PC-9 (cell line): ENCODE measurements around the gene SKIDA1. TPM values are rescaled to one million over a fixed set of nuclear protein-coding genes. Genes with fewer than 3 reads are reported as not detected.
"Not testable (repeated sequence)": the region's sequence is repeated elsewhere in the genome, so short reads cannot be mapped to it uniquely, and the experiment has no call there.

Experiments
- Bru-seq: library from RNA; stranded (reverse); fragments of 400-500 nt; gene quantifications from one replicate; lab custom pipeline; 2021; lab: Mats Ljungman, UMichigan
- BruChase-seq, 2 experiments: library from RNA; stranded (reverse); fragments of 400-500 nt; gene quantifications; one replicate each; lab custom pipeline; 2021; lab: Mats Ljungman, UMichigan
- BruUV-seq: library from RNA; stranded (reverse); fragments of 400-500 nt; replicated peaks from 2 replicates; lab custom pipeline; 2021; lab: Mats Ljungman, UMichigan
- CTCF ChIA-PET: fragments of 300-600 bp; sonication (Branson Sonifier 250); formaldehyde crosslinking; loops from one replicate; lab custom pipeline; 2022; ENCODE audit warnings: antibody characterized with exemption; lab: Charles Lee
- POLR2A ChIA-PET: fragments of 300-600 bp; sonication (Branson Sonifier 250); formaldehyde crosslinking; loops from one replicate; lab custom pipeline; 2022; ENCODE audit warnings: antibody characterized with exemption; ENCODE audit not compliant: unreplicated experiment; lab: Charles Lee
- DNase-seq, 2 experiments: peaks; one replicate each; pipeline versions ENCODE4 v3.0.0 to v3.0.0-alpha.2; 2015 to 2022; ENCODE audit warnings: mixed read lengths in 1 of 2
- H2AFZ ChIP-seq: fragments of 200-600 bp; sonication (generic); 2 replicates; pipeline ENCODE4 v1.8.1; 2017; ENCODE audit warnings: antibody characterized with exemption
- H3F3A ChIP-seq: fragments of 200-600 bp; sonication (generic); 2 replicates; pipeline ENCODE4 v1.8.1; 2017; ENCODE audit warnings: antibody characterized with exemption, mild to moderate bottlenecking, low read depth; ENCODE audit not compliant: insufficient read depth
- H3K27ac ChIP-seq: fragments of 200-600 bp; sonication (generic); 2 replicates; pipeline ENCODE4 v1.6.1; 2016; ENCODE audit warnings: mixed run types
- H3K27me3 ChIP-seq: fragments of 200-600 bp; sonication (generic); 2 replicates; pipeline ENCODE4 v1.6.1; 2016; ENCODE audit warnings: low read depth, mixed run types; ENCODE audit not compliant: insufficient read depth
- H3K36me3 ChIP-seq: fragments of 200-600 bp; sonication (generic); 2 replicates; pipeline ENCODE4 v1.6.1; 2016; ENCODE audit warnings: low read depth, mixed run types
- H3K4me1 ChIP-seq: fragments of 200-600 bp; sonication (generic); replicated peaks from 2 replicates; pipeline ENCODE4 v1.6.1; 2016; ENCODE audit warnings: mixed run types; ENCODE audit not compliant: insufficient read depth
- H3K4me2 ChIP-seq: fragments of 200-600 bp; sonication (generic); 2 replicates; pipeline ENCODE4 v1.6.1; 2017; ENCODE audit warnings: mixed run types
- H3K4me3 ChIP-seq: fragments of 200-600 bp; sonication (generic); 2 replicates; pipeline ENCODE4 v1.6.1; 2016; ENCODE audit warnings: mixed run types
- H3K79me2 ChIP-seq: fragments of 200-600 bp; sonication (generic); 2 replicates; pipeline ENCODE4 v1.6.1; 2017; ENCODE audit warnings: low read depth, mixed run types
- H3K9me2 ChIP-seq: fragments of 200-600 bp; sonication (generic); 2 replicates; pipeline ENCODE4 v1.8.1; 2017; ENCODE audit warnings: mild to moderate bottlenecking; ENCODE audit not compliant: insufficient read depth
- H3K9me3 ChIP-seq: fragments of 200-600 bp; sonication (generic); 2 replicates; pipeline ENCODE4 v1.8.1; 2016; ENCODE audit warnings: low read depth; ENCODE audit not compliant: insufficient read depth
- H4K20me1 ChIP-seq: fragments of 200-600 bp; sonication (generic); 2 replicates; pipeline ENCODE4 v1.8.1; 2017; ENCODE audit not compliant: insufficient read depth
- CTCF ChIP-seq: fragments of 200-600 bp; sonication (generic); conservative IDR thresholded peaks from 2 replicates; pipeline ENCODE4 v1.6.1; 2017; ENCODE audit warnings: mixed run types, antibody characterized with exemption, mild to moderate bottlenecking, moderate library complexity
- EZH2 ChIP-seq: fragments of 200-600 bp; sonication (generic); IDR thresholded peaks from 2 replicates; pipeline ENCODE4 v1.8.0; 2017; ENCODE audit warnings: antibody characterized with exemption, low read depth
- intact Hi-C: fragments of 100-400 bp; cut with micrococcal nuclease; formaldehyde crosslinking; loops from one replicate; pipeline ENCODE4 v1.10.0; 2022; ENCODE audit not compliant: unreplicated experiment
- long read RNA-seq: library from polyadenylated mRNA; stranded (forward); transcript quantifications from one replicate; pipeline ENCODE4 v2.0.0, GENCODE V29; 2022
- total RNA-seq: library from RNA; stranded (reverse); gene quantifications from 2 replicates; pipeline ENCODE4 v1.2.3, GENCODE V29; 2021

SKIDA1 gene
- total RNA-seq (0.65 and 1.1 TPM in 2 replicates), Bru-seq, nascent RNA (percentile 38 among the genes with signal in this experiment), BruChase-seq, experiment 1, labeled RNA remaining after a 2-hour chase (percentile 41 among the genes with signal in this experiment), BruChase-seq, experiment 2, labeled RNA remaining after a 6-hour chase (percentile 41 among the genes with signal in this experiment)
- long read RNA-seq, full-length matches to known transcripts, result 1 of 1 reads
- long read RNA-seq, partial matches to known transcripts, result 0 of 1 reads
- long read RNA-seq, other reads (novel, unspliced or antisense), result 0 of 1 reads

- Histone ChIP-seq H3K4me2 (peak within 1 kb of the TSS; percentile 98), H4K20me1 (no peaks in the 10 kb centered on the region), H2AFZ (peak within 1 kb of the TSS; percentile 90), H3K27me3 (no peaks in the 10 kb centered on the region), H3K79me2 (no peaks in the 10 kb centered on the region), H3K9me3 (no peaks in the 10 kb centered on the region), H3K4me3 (peak within 1 kb of the TSS; percentile 71), H3F3A (peaks cover 23% of the 10 kb centered on the region), H3K36me3 (no peaks in the 10 kb centered on the region), H3K27ac (peak within 1 kb of the TSS; percentile 79), H3K9me2 (no peaks in the 10 kb centered on the region), H3K4me1 (peaks cover 32% of the 10 kb centered on the region)
- ChIA-PET POLR2A (interaction anchor here (0.5 to 0.6 kb wide), 5 partner anchors 9 to 1161 kb away, joined by 3 to 35 read pairs (median 5); no protein-coding TSS in a partner anchor), CTCF (interaction anchor here (0.5 to 0.8 kb wide), 2 partner anchors 29 to 30 kb away, joined by 5 to 17 read pairs; no protein-coding TSS in a partner anchor)
- TF ChIP-seq CTCF (no peak), EZH2 (no peak)
- intact Hi-C loops, result loop anchor here (1.0 to 10.0 kb wide), 6 partner anchors 7 to 909 kb away; no protein-coding TSS in a partner anchor
- peak; percentile 85 for DNase-seq
- BruUV-seq, result no TSS peak
These were observed at the start of gene SKIDA1 for GRCh38 chr10:21525367-21526187. SKIDA1 (minus strand) TSS chr10:21525682; CDS start chr10:21517822, 7,860 bp downstream.

GRCh38 chr10:21574514-21574913 lies 49.0 kb upstream of the SKIDA1 start:
- H3K27ac ChIP-seq, intact Hi-C loops, H3F3A ChIP-seq, H4K20me1 ChIP-seq, H3K36me3 ChIP-seq, H3K4me2 ChIP-seq, DNase-seq, BruUV-seq, H3K9me2 ChIP-seq, H2AFZ ChIP-seq, H3K4me1 ChIP-seq, H3K27me3 ChIP-seq, H3K4me3 ChIP-seq, H3K9me3 ChIP-seq, CTCF ChIA-PET, POLR2A ChIA-PET: not testable (repeated sequence)
- H3K79me2 ChIP-seq, result peaks cover 53% of the 10 kb centered on the region

- Histone ChIP-seq H4K20me1 (0 out of 2 replicates have a peak, but pooled peaks cover 5% of the 10 kb centered on the region), H3K9me2 (no peaks in the 10 kb centered on the region), H3K4me1 (no peaks in the 10 kb centered on the region), H3K27me3 (no peaks in the 10 kb centered on the region), H3K27ac (no peak overlapping the region), H3F3A (no peaks in the 10 kb centered on the region; the same call in 1 of the 2 replicates), H3K4me3 (no peak overlapping the region), H3K4me2 (no peak overlapping the region), H2AFZ (no peak overlapping the region), H3K36me3 (no peaks in the 10 kb centered on the region), H3K9me3 (no peaks in the 10 kb centered on the region), H3K79me2 (peaks cover 46% of the 10 kb centered on the region)
- TF ChIP-seq CTCF, result no peak
- no peak for TF ChIP-seq EZH2
- intact Hi-C loops, result no loop called here
- BruUV-seq, result no TSS peak
- no peak for DNase-seq
- ChIA-PET POLR2A (no interaction called here), CTCF (no interaction called here)
These were observed 47.1 kb upstream of the SKIDA1 start for GRCh38 chr10:21572578-21572977.
